ENCODE data around the gene ADCY7. TPM values are rescaled to one million over a fixed set of nuclear protein-coding genes. Genes with fewer than 3 reads are reported as not detected.
"Not testable (repeated sequence)": the region's sequence is repeated elsewhere in the genome, so short reads cannot be mapped to it uniquely, and the experiment has no call there.

ADCY7 gene
- total RNA-seq, 1 donor, result 75.9 TPM

GRCh38 chr16:50332599-50332998 lies 66.2 kb downstream of the ADCY7 start:
- Histone ChIP-seq H3K4me1 (ENCODE audit: insufficient read depth, low read length) (peaks cover 16% of the 10 kb centered on the region), H3K9me3 (ENCODE audit: low read depth, low read length) (no peaks in the 10 kb centered on the region), H3K27me3 (ENCODE audit: insufficient read depth, low read length) (no peaks in the 10 kb centered on the region), H3K4me3 (ENCODE audit: low read length) (no peak overlapping the region)

- peaks cover 27% of the 10 kb centered on the region for H3K4me1 ChIP-seq (ENCODE audit: insufficient read depth, low read length)
- H3K4me3 ChIP-seq (ENCODE audit: low read length), result no peak overlapping the region
- H3K27me3 ChIP-seq (ENCODE audit: insufficient read depth, low read length), result no peaks in the 10 kb centered on the region
- no peaks in the 10 kb centered on the region for H3K9me3 ChIP-seq (ENCODE audit: low read depth, low read length)
These were observed 68.0 kb downstream of the ADCY7 start for GRCh38 chr16:50334106-50334975.

- Histone ChIP-seq H3K4me1 (ENCODE audit: insufficient read depth, low read length) (peaks cover 27% of the 10 kb centered on the region), H3K9me3 (ENCODE audit: low read depth, low read length) (no peaks in the 10 kb centered on the region), H3K4me3 (ENCODE audit: low read length) (no peak overlapping the region), H3K27me3 (ENCODE audit: insufficient read depth, low read length) (no peaks in the 10 kb centered on the region)
These were observed 69.0 kb downstream of the ADCY7 start for GRCh38 chr16:50335196-50335958.

GRCh38 chr16:50336884-50337283 lies 70.5 kb downstream of the ADCY7 start:
- no peaks in the 10 kb centered on the region for H3K27me3 ChIP-seq (ENCODE audit: insufficient read depth, low read length)
- H3K4me1 ChIP-seq (ENCODE audit: insufficient read depth, low read length), result peaks cover 27% of the 10 kb centered on the region
- no peaks in the 10 kb centered on the region for H3K9me3 ChIP-seq (ENCODE audit: low read depth, low read length)
- H3K4me3 ChIP-seq (ENCODE audit: low read length), result no peak overlapping the region

- H3K4me3 ChIP-seq (ENCODE audit: low read length), result no peak overlapping the region
- peaks cover 27% of the 10 kb centered on the region for H3K4me1 ChIP-seq (ENCODE audit: insufficient read depth, low read length)
These were observed 72.2 kb downstream of the ADCY7 start for GRCh38 chr16:50338371-50339231.

GRCh38 chr16:50340578-50340977 lies 74.2 kb downstream of the ADCY7 start:
- Histone ChIP-seq H3K4me3 (ENCODE audit: low read length) (no peak overlapping the region), H3K27me3 (ENCODE audit: insufficient read depth, low read length) (no peaks in the 10 kb centered on the region), H3K4me1 (ENCODE audit: insufficient read depth, low read length) (peaks cover 24% of the 10 kb centered on the region), H3K9me3 (ENCODE audit: low read depth, low read length) (no peaks in the 10 kb centered on the region)

More at GRCh38 chr16:50338371-50339231, 72.2 kb downstream of the ADCY7 start:
- Histone ChIP-seq H3K27me3 (ENCODE audit: insufficient read depth, low read length) (no peaks in the 10 kb centered on the region), H3K9me3 (ENCODE audit: low read depth, low read length) (no peaks in the 10 kb centered on the region)

- H3K4me3 ChIP-seq (ENCODE audit: low read length); H3K9me3 ChIP-seq (ENCODE audit: low read depth, low read length); H3K4me1 ChIP-seq (ENCODE audit: insufficient read depth, low read length); H3K27me3 ChIP-seq (ENCODE audit: insufficient read depth, low read length): not testable (repeated sequence)
These were observed 77.2 kb downstream of the ADCY7 start for GRCh38 chr16:50343566-50343965.

- H3K4me1 ChIP-seq (ENCODE audit: insufficient read depth, low read length); H3K4me3 ChIP-seq (ENCODE audit: low read length); H3K9me3 ChIP-seq (ENCODE audit: low read depth, low read length); H3K27me3 ChIP-seq (ENCODE audit: insufficient read depth, low read length): not testable (repeated sequence)
These were observed 78.9 kb downstream of the ADCY7 start for GRCh38 chr16:50345210-50345609.

GRCh38 chr16:50351116-50351515 lies 84.8 kb downstream of the ADCY7 start:
- Histone ChIP-seq H3K4me1 (ENCODE audit: insufficient read depth, low read length) (no peaks in the 10 kb centered on the region), H3K4me3 (ENCODE audit: low read length) (no peak overlapping the region), H3K9me3 (ENCODE audit: low read depth, low read length) (no peaks in the 10 kb centered on the region), H3K27me3 (ENCODE audit: insufficient read depth, low read length) (no peaks in the 10 kb centered on the region)

- Histone ChIP-seq H3K4me3 (ENCODE audit: low read length) (no peak overlapping the region), H3K9me3 (ENCODE audit: low read depth, low read length) (no peaks in the 10 kb centered on the region), H3K4me1 (ENCODE audit: insufficient read depth, low read length) (no peaks in the 10 kb centered on the region), H3K27me3 (ENCODE audit: insufficient read depth, low read length) (no peaks in the 10 kb centered on the region)
These were observed 85.6 kb downstream of the ADCY7 start for GRCh38 chr16:50351952-50352351.

GRCh38 chr16:50354082-50354481 lies 87.7 kb downstream of the ADCY7 start:
- Histone ChIP-seq H3K4me1 (ENCODE audit: insufficient read depth, low read length) (no peaks in the 10 kb centered on the region), H3K27me3 (ENCODE audit: insufficient read depth, low read length) (no peaks in the 10 kb centered on the region), H3K9me3 (ENCODE audit: low read depth, low read length) (no peaks in the 10 kb centered on the region), H3K4me3 (ENCODE audit: low read length) (no peak overlapping the region)

GRCh38 chr16:50354629-50355456 lies 88.5 kb downstream of the ADCY7 start:
- no peaks in the 10 kb centered on the region for H3K27me3 ChIP-seq (ENCODE audit: insufficient read depth, low read length)
- no peaks in the 10 kb centered on the region for H3K9me3 ChIP-seq (ENCODE audit: low read depth, low read length)
- no peak overlapping the region for H3K4me3 ChIP-seq (ENCODE audit: low read length)
- no peaks in the 10 kb centered on the region for H3K4me1 ChIP-seq (ENCODE audit: insufficient read depth, low read length)

- H3K4me1 ChIP-seq (ENCODE audit: insufficient read depth, low read length), result peaks cover 8% of the 10 kb centered on the region
These were observed 93.3 kb downstream of the ADCY7 start for GRCh38 chr16:50359626-50360025.

More at GRCh38 chr16:50359626-50360025, 93.3 kb downstream of the ADCY7 start:
- Histone ChIP-seq H3K4me3 (ENCODE audit: low read length) (no peak overlapping the region), H3K27me3 (ENCODE audit: insufficient read depth, low read length) (no peaks in the 10 kb centered on the region), H3K9me3 (ENCODE audit: low read depth, low read length) (no peaks in the 10 kb centered on the region)
